HG03066 (cell line): ENCODE measurements around the gene SMPD2.
"Not testable (repeated sequence)": the region's sequence is repeated elsewhere in the genome, so short reads cannot be mapped to it uniquely, and the experiment has no call there.

Experiments used
- ATAC-seq: cut with Tn5 transposase; IDR thresholded peaks from one replicate; pipeline ENCODE4 v1.9.1; 2021; ENCODE audit warnings: low read depth; ENCODE audit not compliant: unreplicated experiment

The SMPD2 gene

GRCh38 chr6:109460161-109460829, 19.8 kb downstream of the SMPD2 start:
- no peak for ATAC-seq

DNA sequence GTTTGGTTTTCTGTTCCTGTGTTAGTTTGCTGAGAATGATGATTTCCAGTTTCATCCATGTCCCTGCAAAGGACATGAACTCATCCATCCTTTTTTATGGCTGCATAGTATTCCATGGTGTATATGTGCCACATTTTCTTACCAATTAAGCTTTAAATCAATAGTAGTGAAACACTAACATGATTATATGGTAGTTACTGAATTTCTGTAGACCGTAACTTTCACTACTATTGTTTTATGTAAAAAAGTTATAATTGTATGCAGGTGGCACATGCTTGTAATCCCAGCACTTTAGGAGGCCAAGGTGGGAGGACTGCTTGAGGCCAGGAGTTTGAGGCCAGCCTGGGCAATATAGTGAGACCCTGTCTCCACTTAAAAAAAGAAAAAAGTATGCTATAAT, 20.7 kb downstream of the SMPD2 start:
- not testable (repeated sequence) for ATAC-seq

DNA sequence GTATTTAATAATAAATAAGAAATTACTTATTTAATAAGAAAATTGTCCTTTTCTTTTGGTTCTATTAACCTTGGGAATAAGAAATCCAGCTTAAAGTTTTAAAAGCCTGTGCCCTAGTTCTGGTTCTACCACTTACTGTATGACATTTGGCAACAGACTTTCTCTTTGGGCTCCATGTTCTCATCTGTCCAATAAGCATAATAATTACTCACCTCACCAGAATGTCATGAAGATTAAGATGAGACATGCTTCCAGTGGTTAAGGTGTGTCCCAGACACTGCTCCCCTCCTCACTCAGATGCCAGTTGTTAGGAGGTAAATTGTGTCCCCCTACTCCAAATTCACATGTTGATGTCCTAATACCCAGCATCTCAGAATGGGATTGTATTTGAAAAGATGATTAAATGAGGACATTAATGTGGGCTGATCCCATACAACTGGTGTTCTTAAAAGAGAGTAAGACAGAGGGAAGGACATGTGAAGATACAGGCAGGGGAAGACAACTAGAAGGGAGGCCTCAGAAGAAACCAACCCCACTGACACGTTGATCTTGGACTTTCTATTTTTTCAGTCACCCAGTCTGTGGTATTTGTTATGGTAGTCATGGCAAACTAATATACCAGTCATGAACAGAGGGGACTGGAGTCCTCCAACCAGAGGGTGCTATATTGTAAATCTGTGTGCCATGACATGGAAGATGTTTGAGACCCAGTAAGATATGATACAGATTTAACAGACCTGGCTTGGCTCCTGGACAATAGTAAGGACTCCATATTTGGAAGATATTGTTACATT, 21.4 kb downstream of the SMPD2 start:
- ATAC-seq, result no peak

DNA sequence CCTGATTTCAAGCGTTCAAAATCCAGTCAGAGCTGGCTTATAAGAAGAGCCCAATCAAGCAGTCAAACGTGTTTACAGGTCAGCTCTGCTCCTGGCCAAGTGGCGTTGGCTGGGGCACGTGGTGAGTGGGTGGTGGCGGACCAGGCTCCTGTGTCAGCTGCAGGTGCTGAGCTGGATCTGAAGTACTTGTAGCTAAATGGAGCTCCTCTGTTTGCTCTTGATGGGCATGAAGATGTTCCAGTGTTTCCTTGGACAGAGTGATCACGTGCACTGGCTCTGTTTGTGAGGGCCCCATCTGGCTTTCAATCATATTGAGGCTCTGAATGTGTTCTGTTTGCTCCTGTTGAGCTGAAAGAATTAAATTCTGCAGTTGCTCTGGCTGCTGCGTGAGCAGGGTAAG, 25.2 kb downstream of the SMPD2 start:
- ATAC-seq, result no peak

DNA sequence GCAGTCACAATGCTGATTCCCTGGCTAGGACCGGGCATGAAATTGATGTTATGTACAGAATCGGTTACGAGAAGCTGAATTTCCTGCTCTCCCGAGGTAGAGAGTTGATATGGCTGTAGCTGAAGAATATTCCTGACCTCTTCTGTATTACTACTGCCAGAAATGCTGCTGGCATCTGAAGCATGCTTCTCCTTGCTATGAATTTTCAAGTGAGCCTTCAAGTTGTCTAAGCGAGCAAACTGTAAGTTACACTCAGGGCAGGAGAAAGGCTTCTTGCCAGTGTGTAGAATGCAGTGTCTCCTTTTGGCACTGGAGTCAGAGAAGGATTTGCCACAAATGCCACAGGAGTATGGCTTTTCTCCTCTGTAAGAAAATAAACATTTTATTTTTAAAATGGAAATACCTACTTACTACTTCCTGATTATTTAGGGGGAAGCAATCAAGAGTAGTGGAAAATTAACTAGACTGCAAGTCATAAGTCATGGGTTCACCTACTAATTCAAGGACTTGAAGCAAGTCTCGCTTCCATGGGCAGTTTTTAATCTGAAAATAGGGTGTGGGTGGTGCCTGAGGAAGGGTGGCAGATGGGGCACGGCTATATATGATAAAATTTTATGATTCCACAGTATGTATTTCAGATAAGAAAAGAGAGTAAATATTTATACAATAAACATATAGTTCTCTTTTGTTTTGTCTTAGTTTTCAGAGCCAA, 25.8 kb downstream of the SMPD2 start:
- ATAC-seq, result no peak

DNA sequence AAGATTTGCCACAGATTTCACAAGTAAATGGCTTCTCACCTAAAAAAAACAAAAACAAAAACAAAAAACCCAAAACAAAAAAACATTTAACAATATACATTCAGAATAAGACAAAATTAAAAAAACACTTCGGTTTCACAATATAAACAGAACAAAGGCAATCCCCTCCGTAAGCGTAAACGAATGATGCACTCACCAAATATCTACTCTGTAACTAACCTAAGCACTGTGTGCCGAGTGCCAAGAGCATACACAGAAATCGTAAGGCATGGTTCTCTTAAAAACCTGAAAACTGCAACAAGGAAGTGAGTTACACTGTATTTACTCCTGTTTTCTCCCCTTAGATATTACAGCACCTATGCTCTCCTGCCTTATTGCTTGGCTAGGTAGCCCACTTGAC, 27.2 kb downstream of the SMPD2 start:
- no peak for ATAC-seq

- no peak for ATAC-seq
Observed at GRCh38 chr6:109469591-109470189, 29.2 kb downstream of the SMPD2 start.

DNA sequence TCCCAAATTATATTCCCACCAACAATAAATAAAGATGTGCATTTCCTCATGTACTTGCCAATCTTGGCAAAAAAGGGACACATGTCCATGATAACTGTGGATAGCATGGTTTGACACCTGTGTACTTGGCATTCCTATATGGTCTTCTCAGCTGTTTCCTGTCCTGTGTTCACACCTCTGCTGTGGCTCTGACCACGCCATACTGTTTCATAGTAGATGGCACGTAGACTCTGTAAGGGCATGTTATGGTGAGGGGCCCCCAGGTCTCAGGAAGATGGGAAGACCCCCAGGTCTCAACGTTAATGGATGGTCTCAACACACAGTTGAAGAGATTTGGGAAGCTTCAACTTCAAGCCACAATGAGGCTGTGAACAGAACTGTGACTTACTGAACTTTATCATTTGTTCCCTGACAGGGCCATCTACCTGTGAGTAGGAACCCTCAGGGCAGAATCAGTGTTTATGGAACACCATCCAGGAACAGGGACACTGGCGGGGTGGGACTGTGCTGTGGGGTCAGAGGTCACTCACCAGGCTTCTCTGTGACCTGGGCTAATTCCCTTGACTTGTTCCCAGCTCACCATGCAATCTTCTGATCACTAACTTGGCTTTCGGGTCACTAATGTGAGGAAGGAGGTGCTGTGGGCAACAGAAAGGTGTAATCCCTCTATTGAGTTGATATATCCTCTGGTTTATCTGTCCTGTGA, 30.7 kb downstream of the SMPD2 start:
- no peak for ATAC-seq

DNA sequence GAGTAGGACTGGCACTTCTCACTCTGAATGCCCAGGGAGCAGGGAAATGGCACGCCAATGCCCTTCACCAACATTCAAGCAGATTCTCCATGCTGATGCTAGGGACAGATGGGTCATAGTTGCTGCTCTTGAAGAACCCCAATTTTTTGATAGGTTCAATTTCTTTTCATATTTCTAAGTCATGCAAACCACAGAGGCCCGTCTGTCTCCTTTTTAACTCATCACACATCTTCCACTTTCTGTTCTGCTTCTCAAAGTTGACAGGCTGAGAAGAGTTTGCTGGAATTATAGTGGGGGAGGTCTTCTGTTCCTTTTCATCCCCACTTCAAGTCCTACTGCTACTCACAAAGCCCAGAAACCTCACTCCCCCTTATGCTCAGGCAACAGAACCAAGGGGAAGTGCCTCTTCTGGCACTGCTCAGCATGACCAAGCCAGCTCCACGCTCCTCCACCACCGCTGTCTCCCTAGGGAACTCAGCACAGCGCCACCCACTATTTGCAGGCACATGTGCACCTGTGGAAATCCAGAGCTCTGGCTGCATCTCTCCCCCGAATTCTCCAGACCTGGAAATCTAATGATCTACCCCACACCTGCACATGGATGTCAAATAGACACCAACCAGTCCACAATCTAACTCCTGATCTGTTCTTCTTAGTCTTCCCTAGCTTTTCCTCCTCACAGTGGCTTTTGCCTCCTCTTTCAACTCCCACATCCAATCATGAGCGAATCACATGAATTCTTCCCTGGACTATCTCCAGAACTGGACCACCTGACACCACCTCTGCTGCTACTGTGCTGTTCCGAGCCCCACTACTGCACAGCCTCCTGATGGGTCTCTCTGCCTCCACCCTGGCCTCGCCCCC, 31.8 kb downstream of the SMPD2 start:
- ATAC-seq, result peak; percentile 63

DNA sequence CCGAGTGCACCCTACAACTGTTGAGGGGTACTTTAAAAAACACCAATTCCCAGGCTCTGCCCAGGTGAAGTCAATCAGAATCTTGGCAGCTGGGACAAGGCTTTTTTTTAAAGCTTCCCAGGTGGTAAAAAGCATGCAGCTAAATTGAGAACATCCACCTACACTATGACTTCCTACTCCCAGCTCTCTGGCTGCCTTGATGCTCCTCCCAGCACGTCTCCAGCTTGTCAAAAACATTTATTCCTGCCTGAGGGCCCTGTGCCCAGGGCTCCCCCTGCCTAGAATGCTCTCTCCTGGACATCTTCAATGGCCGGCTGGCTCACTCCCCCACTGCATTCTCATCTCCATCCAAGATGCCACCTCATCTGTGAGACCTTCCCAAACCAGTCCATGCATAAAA, 32.6 kb downstream of the SMPD2 start:
- ATAC-seq, result no peak

- no peak for ATAC-seq
Observed at GRCh38 chr6:109474995-109475394, 34.5 kb downstream of the SMPD2 start.

- no peak for ATAC-seq
Observed at GRCh38 chr6:109475625-109476024, 35.1 kb downstream of the SMPD2 start.

DNA sequence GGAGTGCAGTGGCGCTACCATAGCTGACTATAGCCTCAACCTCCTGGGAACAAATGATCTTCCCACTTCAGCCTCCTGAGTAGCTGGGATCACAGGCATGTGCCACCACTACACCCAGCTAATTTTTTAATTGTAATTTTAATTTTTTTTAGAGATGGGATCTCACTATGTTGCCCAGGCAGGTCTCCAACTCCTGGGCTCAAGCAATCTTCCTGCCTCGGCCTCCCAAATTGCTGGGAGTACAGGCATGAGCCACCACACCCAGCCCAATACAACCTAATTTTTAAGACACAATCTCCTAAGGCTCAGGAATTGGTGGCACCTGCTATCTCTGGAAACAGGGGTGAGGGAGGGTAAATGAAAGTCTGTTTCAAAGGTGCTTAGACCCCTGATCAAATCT, 36.7 kb downstream of the SMPD2 start:
- no peak for ATAC-seq

DNA sequence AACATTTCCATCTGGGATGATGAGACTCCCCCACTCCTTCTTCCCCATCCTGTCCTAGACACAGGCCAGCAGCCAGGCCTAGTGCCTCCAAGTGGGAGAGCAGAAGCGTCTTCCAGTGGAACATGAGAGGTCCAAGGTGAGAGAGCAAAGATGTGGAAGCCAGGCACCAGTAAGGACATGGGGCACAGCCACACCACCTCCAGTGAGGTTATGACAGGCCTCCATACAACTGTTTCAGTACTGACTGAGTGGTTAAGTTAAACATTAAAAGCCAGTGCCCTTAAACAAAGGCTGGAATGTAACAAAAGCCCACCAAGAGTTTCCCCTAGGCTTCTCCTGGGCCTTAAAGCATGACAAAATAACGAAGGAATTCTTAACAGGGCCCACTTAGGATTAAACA, 37.2 kb downstream of the SMPD2 start:
- peak; percentile 65 for ATAC-seq

DNA sequence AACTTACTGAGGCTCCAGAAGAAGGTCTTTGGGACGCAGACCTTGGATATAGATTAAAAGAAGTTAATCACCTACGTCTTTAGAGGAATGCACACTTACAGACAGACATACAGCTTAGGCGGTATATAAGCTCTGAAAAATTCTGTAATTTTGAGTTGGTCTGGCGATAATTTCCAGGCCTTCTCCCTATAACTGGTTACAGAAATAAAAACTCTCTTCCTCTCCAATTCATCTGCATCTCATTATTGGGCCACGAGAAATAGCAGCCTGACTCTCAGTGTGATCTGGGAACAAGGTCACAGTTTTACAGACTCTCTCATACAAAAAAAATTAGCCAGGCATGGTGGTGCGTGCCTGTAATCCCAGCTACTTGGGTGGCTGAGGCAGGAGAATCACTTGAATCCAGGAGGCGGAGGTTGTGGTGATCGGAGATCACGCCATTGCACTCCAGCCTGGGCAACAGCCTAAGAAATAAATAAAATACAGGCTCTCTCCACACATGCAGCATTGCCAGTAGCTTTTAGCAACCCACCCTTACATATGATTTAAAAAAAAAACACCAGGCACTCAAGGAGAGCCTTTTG, 37.8 kb downstream of the SMPD2 start:
- ATAC-seq, result no peak

DNA sequence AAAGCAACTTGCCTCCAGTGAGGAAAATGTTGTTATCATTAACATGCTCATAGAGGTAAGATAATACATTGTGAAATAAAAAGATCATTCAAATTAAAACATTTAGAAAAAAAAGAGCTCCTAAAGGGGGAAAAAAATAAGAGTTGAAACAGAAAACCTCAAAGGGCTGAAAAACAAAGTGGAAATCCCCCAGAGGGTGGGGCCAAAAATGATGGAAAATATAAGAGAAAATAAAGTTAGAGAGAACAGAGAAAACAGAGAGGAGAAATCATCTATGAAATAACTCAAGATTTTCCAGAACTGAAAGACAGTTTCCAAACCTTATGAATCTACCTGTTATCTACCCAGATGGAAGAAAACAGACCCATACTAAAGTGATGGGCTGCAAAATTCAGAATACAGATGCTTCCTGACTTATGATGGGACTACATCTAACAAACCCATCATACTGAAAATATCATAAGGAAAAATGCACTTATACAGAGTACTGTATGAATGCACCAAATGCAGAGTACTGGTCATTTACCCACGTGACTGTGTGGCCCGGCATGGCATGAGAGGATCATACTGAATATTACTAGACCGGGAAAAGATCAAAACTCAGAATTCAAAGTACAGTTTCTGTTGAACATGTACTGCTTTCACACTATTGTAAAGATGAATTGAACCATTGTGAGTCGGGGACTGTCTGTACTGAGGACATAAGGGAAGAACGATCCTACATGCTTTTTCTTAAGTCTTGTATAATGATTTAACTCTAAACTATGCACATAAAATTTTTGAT, 38.5 kb downstream of the SMPD2 start:
- ATAC-seq, result no peak

GRCh38 chr6:109480993-109481480, 40.5 kb downstream of the SMPD2 start:
- ATAC-seq, result no peak
